IPS-20b (cell line): ENCODE measurements around the gene ANO3.
"Not testable (repeated sequence)": the region's sequence is repeated elsewhere in the genome, so short reads cannot be mapped to it uniquely, and the experiment has no call there.

ENCODE experiments used
- H3K27ac ChIP-seq: one replicate; pipeline ENCODE4 v1.5.1; 2013; ENCODE audit warnings: low read length
- H3K27me3 ChIP-seq: 2 replicates; pipeline ENCODE4 v1.6.1; 2013; ENCODE audit warnings: mild to moderate bottlenecking, low read length, inconsistent platforms; ENCODE audit not compliant: insufficient read depth
- H3K36me3 ChIP-seq: 2 replicates; pipeline ENCODE4 v1.6.1; 2013; ENCODE audit warnings: low read depth, mild to moderate bottlenecking, inconsistent platforms, low read length, moderate library complexity; ENCODE audit not compliant: insufficient read depth
- H3K4me1 ChIP-seq: 2 replicates; pipeline ENCODE4 v1.6.1; 2013; ENCODE audit warnings: mild to moderate bottlenecking, control low read depth, inconsistent platforms, low read length, moderate library complexity; ENCODE audit not compliant: insufficient read depth
- H3K4me3 ChIP-seq: 2 replicates; pipeline ENCODE4 v1.5.1; 2013; ENCODE audit warnings: mild to moderate bottlenecking, low read length, inconsistent platforms
- H3K9ac ChIP-seq: 2 replicates; pipeline ENCODE4 v1.6.1; 2013; ENCODE audit warnings: low read depth, mild to moderate bottlenecking, inconsistent platforms, low read length, moderate library complexity
- H3K9me3 ChIP-seq: 2 replicates; pipeline ENCODE4 v1.6.1; 2013; ENCODE audit warnings: mild to moderate bottlenecking, low read depth, low read length, inconsistent platforms; ENCODE audit not compliant: insufficient read depth

ANO3 gene

GRCh38 chr11:26607725-26608506 is 276.0 kb downstream of the ANO3 start:
- Histone ChIP-seq H3K27ac (no peak overlapping the region), H3K9ac (no peak overlapping the region), H3K9me3 (no peaks in the 10 kb centered on the region), H3K27me3 (no peaks in the 10 kb centered on the region), H3K4me1 (no peaks in the 10 kb centered on the region), H3K36me3 (no peaks in the 10 kb centered on the region), H3K4me3 (no peak overlapping the region)

- H3K27me3 ChIP-seq, result no peaks in the 10 kb centered on the region
- H3K27ac ChIP-seq, result no peak overlapping the region
- H3K9me3 ChIP-seq, result no peaks in the 10 kb centered on the region
- no peak overlapping the region for H3K9ac ChIP-seq
- no peaks in the 10 kb centered on the region for H3K4me1 ChIP-seq
- no peak overlapping the region for H3K4me3 ChIP-seq
- no peaks in the 10 kb centered on the region for H3K36me3 ChIP-seq
Observed at GRCh38 chr11:26608507-26609146, 276.7 kb downstream of the ANO3 start.

GRCh38 chr11:26613759-26614158 is 281.8 kb downstream of the ANO3 start:
- H3K36me3 ChIP-seq, result no peaks in the 10 kb centered on the region
- H3K9ac ChIP-seq, result no peak overlapping the region
- peaks cover 4% of the 10 kb centered on the region; the same call in 1 of the 2 replicates for H3K4me1 ChIP-seq

GRCh38 chr11:26618441-26618840 is 286.5 kb downstream of the ANO3 start:
- Histone ChIP-seq H3K36me3 (no peaks in the 10 kb centered on the region), H3K9me3 (no peaks in the 10 kb centered on the region), H3K27ac (no peak overlapping the region), H3K4me1 (peaks cover 4% of the 10 kb centered on the region; the same call in 1 of the 2 replicates), H3K9ac (no peak overlapping the region), H3K4me3 (no peak overlapping the region), H3K27me3 (no peaks in the 10 kb centered on the region)

More at GRCh38 chr11:26613759-26614158, 281.8 kb downstream of the ANO3 start:
- H3K27ac ChIP-seq, result no peak overlapping the region
- H3K27me3 ChIP-seq, result no peaks in the 10 kb centered on the region
- no peak overlapping the region for H3K4me3 ChIP-seq
- no peaks in the 10 kb centered on the region for H3K9me3 ChIP-seq

- Histone ChIP-seq H3K9ac (no peak overlapping the region), H3K27ac (no peak overlapping the region), H3K27me3 (no peaks in the 10 kb centered on the region), H3K36me3 (no peaks in the 10 kb centered on the region), H3K4me3 (no peak overlapping the region), H3K4me1 (peaks cover 4% of the 10 kb centered on the region; the same call in 1 of the 2 replicates), H3K9me3 (no peaks in the 10 kb centered on the region)
Observed at GRCh38 chr11:26620282-26621045, 288.5 kb downstream of the ANO3 start.

- no peaks in the 10 kb centered on the region for H3K9me3 ChIP-seq
- H3K4me3 ChIP-seq, result no peak overlapping the region
- no peaks in the 10 kb centered on the region for H3K36me3 ChIP-seq
- H3K27me3 ChIP-seq, result no peaks in the 10 kb centered on the region
- no peak overlapping the region for H3K9ac ChIP-seq
- no peak overlapping the region for H3K27ac ChIP-seq
- peaks cover 4% of the 10 kb centered on the region; the same call in 1 of the 2 replicates for H3K4me1 ChIP-seq
Observed at GRCh38 chr11:26621132-26621531, 289.2 kb downstream of the ANO3 start.

GRCh38 chr11:26622181-26622580 is 290.3 kb downstream of the ANO3 start:
- Histone ChIP-seq H3K4me1 (peaks cover 4% of the 10 kb centered on the region; the same call in 1 of the 2 replicates), H3K27ac (no peak overlapping the region), H3K36me3 (no peaks in the 10 kb centered on the region), H3K9me3 (no peaks in the 10 kb centered on the region), H3K27me3 (no peaks in the 10 kb centered on the region), H3K9ac (no peak overlapping the region), H3K4me3 (no peak overlapping the region)

GRCh38 chr11:26623076-26623659 is 291.2 kb downstream of the ANO3 start:
- H3K36me3 ChIP-seq, result no peaks in the 10 kb centered on the region

GRCh38 chr11:26626346-26626745 is 294.4 kb downstream of the ANO3 start:
- no peaks in the 10 kb centered on the region for H3K9me3 ChIP-seq
- no peaks in the 10 kb centered on the region for H3K36me3 ChIP-seq
- no peaks in the 10 kb centered on the region for H3K27me3 ChIP-seq
- H3K4me3 ChIP-seq, result no peak overlapping the region
- no peaks in the 10 kb centered on the region for H3K4me1 ChIP-seq
- no peak overlapping the region for H3K27ac ChIP-seq
- no peak overlapping the region for H3K9ac ChIP-seq

More at GRCh38 chr11:26623076-26623659, 291.2 kb downstream of the ANO3 start:
- Histone ChIP-seq H3K9me3 (no peaks in the 10 kb centered on the region), H3K27ac (no peak overlapping the region), H3K9ac (no peak overlapping the region), H3K4me1 (peaks cover 4% of the 10 kb centered on the region; the same call in 1 of the 2 replicates), H3K27me3 (no peaks in the 10 kb centered on the region), H3K4me3 (no peak overlapping the region)

GRCh38 chr11:26632691-26633159 is 300.8 kb downstream of the ANO3 start:
- no peak overlapping the region for H3K9ac ChIP-seq
- no peaks in the 10 kb centered on the region for H3K27me3 ChIP-seq
- H3K4me1 ChIP-seq, result no peaks in the 10 kb centered on the region
- no peak overlapping the region for H3K4me3 ChIP-seq
- H3K36me3 ChIP-seq, result no peaks in the 10 kb centered on the region
- no peak overlapping the region for H3K27ac ChIP-seq
- H3K9me3 ChIP-seq, result no peaks in the 10 kb centered on the region

GRCh38 chr11:26643314-26643713 is 311.4 kb downstream of the ANO3 start:
- not testable (repeated sequence) for H3K27ac ChIP-seq, H3K36me3 ChIP-seq, H3K27me3 ChIP-seq

More at GRCh38 chr11:26643314-26643713, 311.4 kb downstream of the ANO3 start:
- H3K9me3 ChIP-seq, H3K4me1 ChIP-seq, H3K9ac ChIP-seq, H3K4me3 ChIP-seq: not testable (repeated sequence)
